ENCODE measurements around the gene NCAPH2. TPM values are rescaled to one million over a fixed set of nuclear protein-coding genes. Genes with fewer than 3 reads are reported as not detected.

Gene NCAPH2
- total and polyA plus RNA-seq, 9 of the 15 experiments (the other 6 are each of a cell fraction or from before 2014, with no cell fraction given), result 3.6 to 88.6 (median 32.4) TPM

DNA sequence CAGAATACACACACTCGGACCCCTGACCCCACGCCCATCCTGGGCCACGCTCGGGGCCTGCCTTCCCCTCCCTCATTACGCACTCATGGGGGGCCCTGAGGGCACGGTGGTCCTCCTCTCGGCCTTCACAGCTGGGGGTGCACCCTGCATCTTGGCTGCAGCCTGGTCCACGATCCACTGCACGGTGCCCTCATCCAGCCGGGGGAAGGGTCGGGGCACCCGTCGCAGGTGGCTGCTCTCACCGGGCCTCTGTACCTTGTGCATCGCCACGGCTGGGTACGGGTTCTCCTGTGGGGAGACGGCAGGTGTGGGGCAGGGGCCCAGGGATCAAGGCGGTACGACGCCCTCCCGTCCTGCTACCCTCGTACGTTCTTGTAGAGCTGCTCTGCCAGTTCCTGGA, 43.6 kb upstream of the NCAPH2 start:
- Histone ChIP-seq H3K4me1 (replicated peaks in 1 of 2; ENCODE audit: control insufficient read depth in 2 of 2, insufficient read depth in 2 of 2, low read length in 2 of 2) (peaks cover 1 to 3% of the 10 kb centered on the region in 2 experiments; a peak in 3 of 5 replicates), H3K9me3 (replicated peaks; ENCODE audit: control insufficient read depth, insufficient read depth, low read depth, low read length) (no peaks in the 10 kb centered on the region), H3K36me3 (ENCODE audit: control insufficient read depth, insufficient read depth, low read length) (peaks cover 52% of the 10 kb centered on the region; the same call in 1 of the 3 replicates), H3K9me1 (ENCODE audit: control insufficient read depth, insufficient read depth, low read length) (no peaks in the 10 kb centered on the region), H4K20me1 (replicated peaks; ENCODE audit: control insufficient read depth, insufficient read depth, low read length) (0 out of 2 replicates have a peak, but pooled peaks cover 3% of the 10 kb centered on the region), H3K27ac (ENCODE audit: extremely low read depth, low read depth, low read length) (no peak overlapping the region), H3K79me2 (ENCODE audit: control insufficient read depth, insufficient read depth, low read length) (peaks cover 10% of the 10 kb centered on the region), H3K4me2 (ENCODE audit: insufficient read depth, low read length) (no peak overlapping the region), H2AFZ (ENCODE audit: low read depth, low read length) (no peak overlapping the region), H3K27me3 (ENCODE audit: control insufficient read depth in 2 of 2, insufficient read depth in 2 of 2, low read length in 2 of 2) (no peaks in the 10 kb centered on the region), H3K4me3 (no peak overlapping the region), H3K9ac (ENCODE audit: insufficient read depth in 1 of 2, low read depth in 2 of 2, low read length in 2 of 2) (no peak overlapping the region)
- ChIA-PET POLR2A (no interaction called here), CTCF (ENCODE audit: low intra/inter-chr PET ratio) (no interaction called here)
- in situ Hi-C loops (cut with MboI), result no loop called here
- intact Hi-C loops (cut with micrococcal nuclease), result no loop called here
- DNase-seq (ENCODE audit: extremely low read depth in 1 of 4, low spot score in 3 of 4), result no peak
- no peak for FAIRE-seq
- 0 out of 2 replicates have a peak, but pooled peaks have one; percentile 29 for TF ChIP-seq RBFOX2 (IDR thresholded peaks at IDR 0.05; ENCODE audit: low read depth, low read length)
- TF ChIP-seq, protein P1, sequence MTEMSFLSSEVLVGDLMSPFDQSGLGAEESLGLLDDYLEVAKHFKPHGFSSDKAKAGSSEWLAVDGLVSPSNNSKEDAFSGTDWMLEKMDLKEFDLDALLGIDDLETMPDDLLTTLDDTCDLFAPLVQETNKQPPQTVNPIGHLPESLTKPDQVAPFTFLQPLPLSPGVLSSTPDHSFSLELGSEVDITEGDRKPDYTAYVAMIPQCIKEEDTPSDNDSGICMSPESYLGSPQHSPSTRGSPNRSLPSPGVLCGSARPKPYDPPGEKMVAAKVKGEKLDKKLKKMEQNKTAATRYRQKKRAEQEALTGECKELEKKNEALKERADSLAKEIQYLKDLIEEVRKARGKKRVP (CRISPR knock-in tag; IDR thresholded peaks at IDR 0.05), result no peak
- BruUV-seq (replicated peaks), result no TSS peak
- 94% methylated on average over 18 of the region's 24 CpGs for WGBS (ENCODE audit: insufficient coverage, low coverage, missing lambda C conversion rate)
- no peak for ATAC-seq

DNA sequence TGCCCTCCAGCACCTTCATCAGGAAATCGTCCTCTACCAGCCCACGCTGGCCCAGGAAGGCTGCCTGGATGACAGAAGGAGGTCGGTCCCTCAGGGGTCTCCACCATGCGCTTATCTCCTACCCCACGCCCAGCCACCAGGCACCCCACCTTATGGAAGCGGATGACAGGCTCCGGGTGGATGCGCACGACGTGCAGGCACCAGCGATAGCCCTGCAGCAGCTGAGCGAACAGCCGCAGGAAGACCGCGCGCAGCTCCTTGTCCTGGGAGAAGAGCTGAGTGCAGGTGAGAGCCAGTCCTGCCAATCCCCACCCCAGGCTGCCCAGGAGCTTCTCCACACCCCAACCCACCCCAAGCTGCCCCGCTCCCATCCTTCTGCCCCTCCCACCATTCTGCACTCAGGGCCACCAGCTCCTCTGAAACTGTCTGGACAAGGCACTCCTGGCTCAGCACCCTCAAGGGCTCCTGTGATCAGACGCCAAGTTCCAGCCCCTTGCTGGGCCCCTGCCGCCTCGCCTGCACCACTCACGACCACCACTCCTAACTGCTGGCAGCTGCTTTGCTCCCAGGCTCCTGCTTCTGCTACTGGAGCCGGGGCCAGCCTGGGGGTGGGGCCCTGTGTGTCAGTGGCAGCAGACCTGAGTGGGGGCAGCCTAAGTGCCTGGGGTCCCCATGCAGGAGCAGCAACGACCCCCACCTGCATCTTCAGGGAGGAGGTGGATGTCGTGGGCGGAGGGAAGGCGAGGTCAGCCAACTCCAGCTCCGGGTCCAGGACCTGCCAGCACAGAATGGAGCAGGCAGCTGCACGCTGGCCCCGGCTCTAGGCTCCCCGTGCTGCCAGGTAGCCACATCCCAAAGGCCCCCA, 42.7 kb upstream of the NCAPH2 start:
- H4K20me1 ChIP-seq (replicated peaks; ENCODE audit: control insufficient read depth, insufficient read depth, low read length), result peaks cover 7% of the 10 kb centered on the region; the same call in 1 of the 2 replicates
- intact Hi-C loops (cut with micrococcal nuclease), result no loop called here
- H3K9me1 ChIP-seq (ENCODE audit: control insufficient read depth, insufficient read depth, low read length), result peaks cover 2% of the 10 kb centered on the region
- no peak for FAIRE-seq
- ATAC-seq, result no peak
- CTCF ChIA-PET (ENCODE audit: low intra/inter-chr PET ratio), result no interaction called here
- no TSS peak for BruUV-seq (replicated peaks)
- no peak for DNase-seq (ENCODE audit: extremely low read depth in 1 of 4, low spot score in 3 of 4)
- WGBS (ENCODE audit: insufficient coverage, low coverage, missing lambda C conversion rate), result 92% methylated on average over 21 of the region's 30 CpGs
- peaks cover 47% of the 10 kb centered on the region; the same call in 1 of the 3 replicates for H3K36me3 ChIP-seq (ENCODE audit: control insufficient read depth, insufficient read depth, low read length)
- H3K4me1 ChIP-seq (replicated peaks in 1 of 2; ENCODE audit: control insufficient read depth in 2 of 2, insufficient read depth in 2 of 2, low read length in 2 of 2), result peaks cover 10 to 12% of the 10 kb centered on the region in 2 experiments
- H3K9me3 ChIP-seq (replicated peaks; ENCODE audit: control insufficient read depth, insufficient read depth, low read depth, low read length), result no peaks in the 10 kb centered on the region
- in situ Hi-C loops (cut with MboI), result no loop called here
- no peak overlapping the region for H2AFZ ChIP-seq (ENCODE audit: low read depth, low read length)
- no peak overlapping the region for H3K4me3 ChIP-seq
- no peak overlapping the region for H3K9ac ChIP-seq (ENCODE audit: insufficient read depth in 1 of 2, low read depth in 2 of 2, low read length in 2 of 2)
- H3K79me2 ChIP-seq (ENCODE audit: control insufficient read depth, insufficient read depth, low read length), result peaks cover 18% of the 10 kb centered on the region
- POLR2A ChIA-PET, result no interaction called here
- H3K4me2 ChIP-seq (ENCODE audit: insufficient read depth, low read length), result no peak overlapping the region
- no peak overlapping the region for H3K27ac ChIP-seq (ENCODE audit: extremely low read depth, low read depth, low read length)
- TF ChIP-seq FOXK2 (conservative IDR thresholded peaks at IDR 0.05 in 1 of 2, IDR thresholded peaks at IDR 0.05 in 1 of 2; ENCODE audit: low read depth in 2 of 2), result no peak
- TF ChIP-seq POLR2B (IDR thresholded peaks at IDR 0.05; ENCODE audit: low read depth, partially characterized antibody), result no peak
- TF ChIP-seq CBFB (CRISPR knock-in tag; IDR thresholded peaks at IDR 0.05), result no peak
- H3K27me3 ChIP-seq (ENCODE audit: control insufficient read depth in 2 of 2, insufficient read depth in 2 of 2, low read length in 2 of 2), result no peaks in the 10 kb centered on the region
